GM21825 (cell line): Measurements from ENCODE around the gene DOCK2.

ENCODE experiments used
- ATAC-seq: cut with Tn5 transposase; IDR thresholded peaks from one replicate; pipeline ENCODE4 v1.9.1; 2021; ENCODE audit warnings: mild to moderate bottlenecking, moderate library complexity; ENCODE audit not compliant: unreplicated experiment

The DOCK2 gene

GRCh38 chr5:169886677-169887076 is 249.6 kb downstream of the DOCK2 start:
- no peak for ATAC-seq

DNA sequence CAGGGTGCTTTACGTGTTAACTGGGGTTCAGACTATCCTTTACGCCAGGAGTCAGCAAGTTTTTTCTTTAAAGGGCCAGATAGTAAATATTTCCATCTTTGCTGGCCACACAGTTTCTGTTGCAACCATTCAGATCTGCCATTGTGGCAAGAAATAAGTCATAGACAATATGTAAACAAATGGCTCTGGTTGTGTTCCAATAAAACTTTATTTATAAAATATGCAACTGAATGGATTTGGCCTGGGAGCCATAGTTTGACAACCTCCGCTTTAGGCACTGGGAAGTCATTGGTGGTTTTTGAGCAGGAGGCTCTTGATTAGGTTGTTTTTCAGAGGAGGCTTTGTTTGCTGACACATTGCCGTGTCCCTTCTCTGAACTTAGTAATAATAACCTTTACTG is 252.5 kb downstream of the DOCK2 start:
- ATAC-seq = no peak

DNA sequence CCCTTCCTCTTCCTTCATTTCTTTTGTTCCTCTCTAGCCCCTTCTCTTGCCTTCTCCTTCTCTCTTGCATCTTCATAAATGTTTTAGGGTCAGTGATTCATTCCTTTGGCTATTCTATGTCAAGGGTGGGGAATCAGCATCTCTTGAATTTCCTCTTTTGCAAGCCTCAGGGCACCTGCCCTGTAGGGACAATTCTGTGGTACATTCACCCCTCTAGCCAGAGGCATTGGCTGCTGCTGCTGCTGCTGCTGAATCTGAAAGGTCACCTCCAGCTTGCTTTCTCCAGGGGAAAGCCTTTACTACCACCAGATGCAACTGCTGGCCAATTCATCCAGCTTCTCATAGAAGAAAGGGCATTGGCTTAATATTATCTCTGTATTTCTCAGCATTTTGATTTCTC is 255.9 kb downstream of the DOCK2 start:
- no peak for ATAC-seq

DNA sequence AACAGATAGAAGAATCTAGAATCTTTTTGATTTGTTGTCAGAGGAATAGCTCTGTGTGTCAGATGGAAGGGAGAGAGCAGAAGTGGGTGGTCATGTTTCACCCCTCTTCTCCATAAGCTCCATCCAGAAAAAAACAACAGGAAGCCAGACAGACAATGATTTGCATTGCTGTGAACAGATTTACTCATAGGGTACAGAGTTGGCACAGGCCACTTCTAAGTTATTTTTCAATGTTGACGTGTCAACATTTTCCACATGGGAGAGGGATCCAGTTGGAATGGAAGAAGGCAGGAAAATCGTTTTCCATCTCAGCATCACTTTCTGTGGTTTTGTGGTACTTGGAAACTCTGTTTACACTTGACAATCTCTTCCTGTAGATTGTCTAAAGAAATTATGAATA is 256.5 kb downstream of the DOCK2 start:
- ATAC-seq = no peak

DNA sequence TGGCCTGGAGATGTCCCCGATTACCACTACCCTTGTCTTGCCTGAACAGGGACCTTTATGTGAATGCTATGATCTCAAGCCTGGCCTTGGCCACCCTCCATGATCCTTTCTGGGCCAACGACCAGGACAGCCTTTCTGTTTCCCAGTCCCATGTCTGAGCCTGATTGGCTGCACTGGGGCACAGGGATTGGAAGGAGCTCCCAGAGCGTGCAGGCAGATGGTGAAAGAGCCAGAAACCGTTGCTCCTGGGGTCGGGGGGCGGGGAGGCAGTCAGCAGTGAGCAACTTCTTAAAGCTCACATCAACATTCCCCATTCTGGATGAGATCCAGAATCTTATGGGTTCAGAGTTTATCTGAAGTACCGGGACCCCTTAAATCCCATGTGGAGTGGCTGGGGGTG is 258.9 kb downstream of the DOCK2 start:
- no peak for ATAC-seq

- no peak for ATAC-seq
Observed at GRCh38 chr5:169897481-169897880, 260.4 kb downstream of the DOCK2 start.

- no peak for ATAC-seq
Observed at GRCh38 chr5:169901896-169902295, 264.8 kb downstream of the DOCK2 start.

GRCh38 chr5:169904059-169904458 is 267.0 kb downstream of the DOCK2 start:
- no peak for ATAC-seq

DNA sequence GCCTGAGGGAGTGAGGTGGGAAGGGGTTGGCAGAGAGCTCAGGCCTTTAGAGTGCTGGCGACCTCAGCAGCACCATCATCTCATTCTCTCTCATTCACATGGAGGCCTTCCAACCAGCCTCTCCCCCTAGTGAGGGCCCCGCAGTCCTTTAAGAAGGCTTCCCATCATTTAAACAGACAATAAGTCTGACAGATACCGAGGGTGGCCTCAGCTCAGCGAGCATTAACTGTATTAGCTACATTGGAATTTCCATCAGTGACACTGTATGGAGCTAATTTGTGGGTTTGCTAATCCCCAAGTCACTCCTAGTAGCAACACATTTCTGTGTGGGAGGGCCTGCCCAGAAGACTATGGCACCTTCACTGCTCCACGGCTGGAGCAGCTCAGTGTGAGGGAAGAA is 267.4 kb downstream of the DOCK2 start:
- no peak for ATAC-seq

DNA sequence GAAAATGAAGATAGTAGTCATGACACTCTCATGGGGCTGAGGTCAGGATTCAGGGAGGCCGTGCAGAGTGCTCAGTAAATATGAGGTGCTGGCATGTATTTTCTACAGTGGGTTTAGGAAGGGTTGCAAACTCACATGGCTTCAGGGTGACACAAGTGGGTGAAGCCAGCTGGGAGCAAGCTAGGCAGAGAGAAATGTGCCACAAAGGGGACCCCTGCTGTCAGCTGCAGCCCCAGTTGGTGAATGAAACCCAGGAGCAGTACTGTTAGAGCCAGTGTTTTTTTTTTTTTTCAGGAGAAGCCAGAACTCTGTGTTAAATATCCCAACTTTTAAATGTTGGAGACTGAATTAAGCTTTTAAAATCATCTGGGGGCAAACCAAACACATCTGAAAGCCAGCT is 267.9 kb downstream of the DOCK2 start:
- ATAC-seq = no peak

DNA sequence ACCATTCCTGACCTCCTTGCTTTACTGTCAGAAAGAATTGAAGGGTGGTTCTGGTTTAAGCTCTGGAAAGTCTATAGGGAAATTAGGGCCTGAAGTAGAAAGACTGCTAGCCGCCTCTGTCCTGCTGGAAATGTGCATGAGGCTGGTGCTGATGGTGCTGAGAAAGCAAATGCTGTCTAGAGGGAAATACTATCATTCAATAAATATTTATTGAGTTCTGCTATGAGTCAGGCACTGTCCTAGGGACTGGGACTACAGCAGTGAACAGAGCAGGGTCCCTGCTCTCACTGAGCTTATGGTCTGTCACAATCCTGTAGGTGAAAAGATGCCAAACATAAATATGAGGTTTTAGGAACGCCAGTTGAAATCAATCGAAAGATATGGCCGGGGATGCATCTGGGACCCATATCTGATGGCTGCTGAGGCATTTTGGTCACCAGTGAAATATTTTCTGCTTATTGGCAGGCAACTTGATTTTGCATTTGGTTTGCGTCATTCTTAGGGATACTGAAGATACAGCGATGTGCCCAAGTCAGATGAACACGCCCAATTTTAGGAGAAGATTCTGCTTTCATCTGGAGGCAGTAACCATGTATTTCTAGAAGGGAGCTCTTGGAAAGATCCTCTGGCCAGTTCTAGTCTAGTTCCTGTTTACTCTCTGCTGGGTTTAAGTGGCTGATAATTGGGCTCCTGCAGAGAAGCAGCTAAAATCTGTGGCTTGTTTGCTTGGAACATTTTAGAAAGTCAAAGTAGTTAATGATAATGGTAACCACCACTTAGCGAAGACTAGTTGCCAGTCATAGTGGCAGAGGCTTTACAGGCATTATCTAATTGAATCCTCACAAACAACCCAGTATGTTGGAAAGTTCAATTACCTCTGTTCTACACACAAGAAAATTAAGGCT is 269.9 kb downstream of the DOCK2 start:
- no peak for ATAC-seq

DNA sequence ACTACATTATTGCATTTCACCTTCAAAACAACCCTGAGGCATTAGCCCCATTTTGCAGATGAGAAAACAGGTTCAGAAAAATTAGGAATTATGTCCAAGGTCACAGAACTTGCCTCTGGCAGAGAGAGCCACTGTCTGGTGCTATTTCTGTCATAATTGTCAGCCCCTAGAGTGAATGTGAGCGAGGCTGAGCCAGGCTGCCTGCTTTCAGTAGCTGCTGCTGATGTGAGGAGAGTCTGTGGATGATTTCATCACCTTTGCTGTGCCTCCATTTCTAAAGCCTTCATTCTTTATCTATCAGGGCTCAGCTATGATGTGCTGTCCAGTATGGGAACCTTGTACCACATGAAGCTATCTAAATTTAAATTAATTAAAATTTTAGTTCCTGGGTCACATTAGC is 271.8 kb downstream of the DOCK2 start:
- no peak for ATAC-seq

DNA sequence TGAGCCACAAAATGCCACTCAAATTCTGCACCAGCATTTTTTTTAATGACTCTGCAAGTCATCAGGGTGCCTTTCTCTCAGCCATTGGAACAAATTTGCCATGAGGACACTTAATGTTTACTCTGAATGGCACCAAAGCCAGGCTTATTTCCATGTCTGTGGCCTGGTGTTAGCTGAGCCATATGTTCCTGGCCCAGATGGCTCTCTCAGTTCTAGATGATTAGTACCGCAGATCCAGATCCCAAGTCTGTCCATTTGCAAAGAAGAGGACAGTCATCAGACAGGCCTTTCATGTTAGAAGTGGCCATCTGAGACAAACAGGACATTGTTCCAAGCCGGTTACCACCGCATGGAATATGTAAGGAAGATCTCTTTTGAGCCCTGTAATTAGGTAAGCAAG is 272.9 kb downstream of the DOCK2 start:
- no peak for ATAC-seq

DNA sequence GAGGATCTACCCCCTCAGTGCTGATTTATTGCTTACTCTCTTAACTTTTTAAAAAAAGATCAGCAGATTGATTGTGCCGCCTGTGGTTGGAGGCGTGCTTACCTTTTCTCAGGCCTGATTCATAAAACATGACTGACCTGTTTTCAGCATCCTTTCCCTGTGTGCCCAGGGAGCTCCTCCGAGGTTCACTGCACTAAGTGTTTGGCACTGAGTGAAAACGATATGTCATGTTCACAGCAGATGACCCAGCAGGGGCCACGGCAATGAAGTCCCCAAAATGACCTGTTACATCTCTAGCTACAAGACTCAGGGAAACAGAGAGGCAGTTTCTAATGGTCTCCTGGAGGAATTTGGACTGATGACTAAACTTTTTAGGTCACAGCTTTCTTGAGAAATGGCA is 273.3 kb downstream of the DOCK2 start:
- no peak for ATAC-seq

GRCh38 chr5:169911448-169912212 is 274.6 kb downstream of the DOCK2 start:
- no peak for ATAC-seq

GRCh38 chr5:169913479-169913878 is 276.4 kb downstream of the DOCK2 start:
- no peak for ATAC-seq

DNA sequence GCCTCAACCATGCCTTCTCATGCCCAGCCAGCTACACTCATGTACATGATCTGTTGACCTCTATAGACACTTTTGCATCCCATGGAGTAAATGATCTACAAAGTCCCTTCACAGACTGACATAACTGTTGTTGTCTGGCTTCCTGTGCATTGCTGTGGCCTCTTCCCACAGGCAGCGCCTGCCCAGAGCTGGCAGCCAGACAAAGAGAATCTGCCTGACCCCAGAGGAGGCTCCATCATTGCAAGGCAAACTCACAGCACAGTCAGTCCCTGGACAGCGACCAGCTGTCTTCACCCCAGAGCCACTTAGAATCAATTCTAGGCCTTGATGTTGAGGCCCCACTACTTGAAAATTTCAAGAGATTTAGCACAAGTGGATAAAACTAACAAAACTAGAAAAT is 277.7 kb downstream of the DOCK2 start:
- no peak for ATAC-seq

DNA sequence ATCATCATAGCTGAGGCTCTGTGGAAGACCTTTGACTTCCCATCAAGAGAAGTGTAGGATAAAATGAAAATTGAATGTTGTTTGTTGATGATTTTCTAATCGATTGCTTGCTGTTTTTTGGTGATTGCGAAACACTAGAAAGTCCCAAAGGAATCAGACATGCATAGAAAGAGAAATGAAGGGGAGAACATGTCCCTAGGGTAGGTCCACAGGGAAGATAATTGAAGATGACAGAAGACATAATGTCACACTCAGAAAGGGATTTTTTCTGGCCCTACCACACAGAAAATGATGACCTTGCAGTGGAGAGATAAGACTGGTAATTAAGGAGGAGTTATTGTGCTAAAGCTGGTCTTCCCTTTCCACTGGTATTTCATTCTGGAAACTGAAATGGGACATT is 280.4 kb downstream of the DOCK2 start:
- ATAC-seq = no peak

DNA sequence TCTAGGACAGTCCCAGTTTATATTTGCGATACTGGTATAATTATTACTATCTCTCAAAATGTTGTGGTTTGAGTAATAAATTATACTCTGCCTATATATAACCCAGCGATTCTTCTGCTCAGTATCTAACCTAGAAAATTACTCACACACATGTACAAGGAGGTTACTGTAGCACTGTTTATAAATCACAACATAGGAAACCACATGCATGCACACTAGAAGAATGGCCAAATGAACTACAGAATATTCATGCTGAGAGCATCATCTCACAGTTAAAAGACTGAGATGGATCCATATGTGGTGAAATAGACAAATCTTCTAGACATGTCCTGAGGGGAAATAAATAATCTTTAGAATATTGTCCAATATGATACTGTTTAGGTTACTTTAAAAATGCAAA is 281.2 kb downstream of the DOCK2 start:
- no peak for ATAC-seq

DNA sequence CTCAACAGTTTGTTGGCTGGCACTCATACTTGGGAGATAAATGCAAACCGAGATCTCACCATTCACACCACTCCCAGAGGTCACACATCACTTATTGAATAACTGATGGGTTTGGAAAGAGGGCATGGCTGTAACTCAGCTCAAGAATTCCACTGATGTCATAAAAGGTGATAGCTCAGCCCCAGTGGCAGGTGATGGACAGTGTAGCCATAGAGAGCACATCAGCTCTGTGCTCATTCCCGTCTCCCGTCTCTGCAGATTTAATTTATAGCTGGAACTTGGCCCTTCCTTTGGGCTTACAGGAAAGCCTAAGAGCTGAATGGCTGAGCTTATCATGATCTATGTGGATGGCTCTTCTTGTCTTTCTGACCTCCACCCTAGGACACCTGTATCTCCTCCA is 283.4 kb downstream of the DOCK2 start:
- ATAC-seq = no peak

- ATAC-seq = no peak
Observed at GRCh38 chr5:169921384-169921783, 284.3 kb downstream of the DOCK2 start.

DNA sequence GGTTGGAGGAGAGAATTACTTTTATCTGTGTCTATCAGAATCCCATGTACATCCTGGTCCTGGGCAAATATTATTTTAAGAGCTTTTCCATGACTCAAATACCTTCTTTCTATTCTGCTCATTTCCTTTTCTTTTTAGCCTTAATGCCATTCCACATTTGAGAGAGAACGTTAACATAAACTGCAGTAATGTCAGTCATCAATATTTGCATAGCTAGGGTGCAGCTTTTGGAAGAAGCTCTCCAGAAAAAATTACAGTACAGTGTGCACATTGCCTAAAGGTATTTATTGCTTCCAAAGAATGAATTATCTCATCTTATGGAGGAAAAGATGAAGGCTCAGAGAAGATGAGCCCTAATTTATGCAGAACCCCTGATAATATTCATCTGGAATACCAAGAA is 284.9 kb downstream of the DOCK2 start:
- ATAC-seq = no peak
